ENCODE measurements around the gene MOB2.

MOB2 gene

DNA sequence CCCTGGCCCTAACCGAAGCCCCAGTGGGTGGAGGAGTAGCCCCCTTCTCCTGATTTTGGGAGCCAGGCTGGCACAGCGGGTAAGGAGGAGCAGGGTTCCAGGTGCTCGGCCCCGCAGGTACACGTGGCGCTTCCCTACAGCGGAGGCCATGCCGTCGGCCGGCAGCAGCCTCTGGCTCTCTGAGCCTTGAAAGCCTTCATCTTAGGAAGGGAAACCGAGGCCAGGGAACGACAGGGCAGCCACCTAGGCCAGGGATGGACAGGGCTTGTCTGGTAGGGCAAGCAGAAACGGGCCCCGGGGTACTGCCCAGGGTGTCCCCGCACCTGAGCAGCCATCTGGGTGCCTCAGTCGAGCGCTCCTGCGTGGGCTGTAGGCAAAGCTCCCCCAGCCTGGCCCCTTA lies 28.7 kb downstream of the MOB2 start:
- H3K27ac ChIP-seq, result no peak overlapping the region
- TF ChIP-seq, protein P1, sequence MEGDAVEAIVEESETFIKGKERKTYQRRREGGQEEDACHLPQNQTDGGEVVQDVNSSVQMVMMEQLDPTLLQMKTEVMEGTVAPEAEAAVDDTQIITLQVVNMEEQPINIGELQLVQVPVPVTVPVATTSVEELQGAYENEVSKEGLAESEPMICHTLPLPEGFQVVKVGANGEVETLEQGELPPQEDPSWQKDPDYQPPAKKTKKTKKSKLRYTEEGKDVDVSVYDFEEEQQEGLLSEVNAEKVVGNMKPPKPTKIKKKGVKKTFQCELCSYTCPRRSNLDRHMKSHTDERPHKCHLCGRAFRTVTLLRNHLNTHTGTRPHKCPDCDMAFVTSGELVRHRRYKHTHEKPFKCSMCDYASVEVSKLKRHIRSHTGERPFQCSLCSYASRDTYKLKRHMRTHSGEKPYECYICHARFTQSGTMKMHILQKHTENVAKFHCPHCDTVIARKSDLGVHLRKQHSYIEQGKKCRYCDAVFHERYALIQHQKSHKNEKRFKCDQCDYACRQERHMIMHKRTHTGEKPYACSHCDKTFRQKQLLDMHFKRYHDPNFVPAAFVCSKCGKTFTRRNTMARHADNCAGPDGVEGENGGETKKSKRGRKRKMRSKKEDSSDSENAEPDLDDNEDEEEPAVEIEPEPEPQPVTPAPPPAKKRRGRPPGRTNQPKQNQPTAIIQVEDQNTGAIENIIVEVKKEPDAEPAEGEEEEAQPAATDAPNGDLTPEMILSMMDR (IDR thresholded peaks at IDR 0.05; ENCODE audit: low read depth, low read length, missing control alignments), result no peak
- H3K36me3 ChIP-seq (replicated peaks), result no peaks in the 10 kb centered on the region
- no peak overlapping the region for H3K4me3 ChIP-seq (ENCODE audit: low read depth, low read length)
- DNase-seq, result no peak
- in situ Hi-C loops (cut with HindIII; ENCODE audit: low pct_ligation_motif_present, low sequenced_read_pairs), result no loop called here
- H3K27me3 ChIP-seq (replicated peaks), result no peaks in the 10 kb centered on the region

DNA sequence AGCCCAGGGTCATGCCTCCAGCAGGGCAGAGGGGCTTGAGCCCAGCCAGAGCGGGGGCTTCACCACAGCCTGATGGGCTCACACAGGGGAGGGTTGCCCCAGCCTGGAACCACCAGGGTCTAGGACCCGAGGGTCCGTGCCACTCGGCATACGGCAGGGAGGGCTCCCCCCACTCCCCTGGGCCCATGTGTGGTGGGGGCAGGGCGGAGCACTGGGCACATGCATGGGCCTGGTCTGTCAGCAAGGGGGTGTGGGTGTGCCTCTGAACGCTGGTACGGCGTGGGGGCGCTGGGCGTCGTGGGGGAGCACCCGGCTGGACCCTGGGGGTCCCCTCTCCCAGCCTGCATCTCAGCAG lies 29.3 kb downstream of the MOB2 start:
- H3K27me3 ChIP-seq (replicated peaks), result no peaks in the 10 kb centered on the region
- TF ChIP-seq, protein P1 (IDR thresholded peaks at IDR 0.05; ENCODE audit: low read depth, low read length, missing control alignments), result no peak
- H3K27ac ChIP-seq, result no peak overlapping the region
- in situ Hi-C loops (cut with HindIII; ENCODE audit: low pct_ligation_motif_present, low sequenced_read_pairs), result no loop called here
- H3K36me3 ChIP-seq (replicated peaks), result no peaks in the 10 kb centered on the region
- no peak overlapping the region for H3K4me3 ChIP-seq (ENCODE audit: low read depth, low read length)
- no peak for DNase-seq

DNA sequence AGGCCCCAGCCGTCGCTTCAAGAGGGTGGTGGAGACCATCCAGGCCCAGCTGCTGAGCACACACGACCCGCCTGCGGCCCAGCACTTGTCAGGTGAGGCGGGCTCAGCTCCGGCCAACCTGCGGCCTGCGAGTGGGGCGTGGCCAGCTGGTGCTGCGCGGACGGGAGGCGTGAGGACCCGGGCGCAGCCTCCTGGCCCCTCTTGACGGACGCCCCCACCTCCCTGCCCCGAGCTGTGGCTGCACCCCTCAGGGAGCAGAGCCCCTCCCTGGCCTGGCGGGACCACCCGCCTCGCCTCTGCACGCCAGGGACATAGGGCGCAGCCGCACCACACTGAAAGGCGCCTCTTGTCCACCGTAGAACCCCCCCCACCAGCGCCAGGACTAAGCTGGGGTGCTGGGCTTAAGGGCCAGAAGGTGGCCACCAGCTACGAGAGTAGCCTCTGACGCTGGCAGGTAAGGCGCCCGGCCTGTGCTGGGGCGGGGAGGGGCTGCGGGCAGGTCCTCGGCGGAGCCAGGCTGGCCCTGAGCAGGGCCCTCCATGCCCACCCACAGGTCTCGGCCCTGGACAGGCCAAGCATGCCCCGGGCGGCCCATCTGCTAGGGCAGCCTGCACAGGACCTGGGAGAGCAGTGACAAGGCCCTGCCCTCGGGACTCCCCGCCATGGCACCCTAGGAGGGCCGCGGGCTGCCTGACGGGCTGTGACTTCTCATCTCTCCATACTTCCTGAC lies 29.8 kb downstream of the MOB2 start:
- TF ChIP-seq, protein P1 (IDR thresholded peaks at IDR 0.05; ENCODE audit: low read depth, low read length, missing control alignments), result no peak
- H3K4me3 ChIP-seq (ENCODE audit: low read depth, low read length), result no peak overlapping the region
- no peaks in the 10 kb centered on the region for H3K27me3 ChIP-seq (replicated peaks)
- in situ Hi-C loops (cut with HindIII; ENCODE audit: low pct_ligation_motif_present, low sequenced_read_pairs), result no loop called here
- no peak for DNase-seq
- no peak overlapping the region for H3K27ac ChIP-seq
- no peaks in the 10 kb centered on the region for H3K36me3 ChIP-seq (replicated peaks)

DNA sequence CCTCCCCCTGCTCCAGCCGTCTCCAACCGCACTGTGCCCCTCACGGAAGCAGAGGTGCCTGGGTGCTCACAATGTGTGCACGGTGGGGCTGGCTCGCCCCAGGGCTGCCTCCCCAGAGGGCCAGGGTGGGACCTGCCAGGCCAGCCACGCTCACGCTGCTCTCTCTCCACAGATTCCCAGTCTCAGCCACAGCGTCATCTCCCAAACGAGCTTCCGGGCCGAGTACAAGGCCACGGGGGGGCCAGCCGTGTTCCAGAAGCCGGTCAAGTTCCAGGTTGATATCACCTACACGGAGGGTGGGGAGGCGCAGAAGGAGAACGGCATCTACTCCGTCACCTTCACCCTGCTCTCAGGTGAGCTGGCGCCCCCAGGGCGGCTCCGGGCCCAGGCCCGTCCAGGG lies 30.4 kb downstream of the MOB2 start:
- Histone ChIP-seq H3K36me3 (replicated peaks) (no peaks in the 10 kb centered on the region), H3K27ac (no peak overlapping the region), H3K4me3 (ENCODE audit: low read depth, low read length) (no peak overlapping the region), H3K27me3 (replicated peaks) (no peaks in the 10 kb centered on the region)
- TF ChIP-seq, protein P1 (IDR thresholded peaks at IDR 0.05; ENCODE audit: low read depth, low read length, missing control alignments), result no peak
- in situ Hi-C loops (cut with HindIII; ENCODE audit: low pct_ligation_motif_present, low sequenced_read_pairs), result no loop called here
- DNase-seq, result no peak

DNA sequence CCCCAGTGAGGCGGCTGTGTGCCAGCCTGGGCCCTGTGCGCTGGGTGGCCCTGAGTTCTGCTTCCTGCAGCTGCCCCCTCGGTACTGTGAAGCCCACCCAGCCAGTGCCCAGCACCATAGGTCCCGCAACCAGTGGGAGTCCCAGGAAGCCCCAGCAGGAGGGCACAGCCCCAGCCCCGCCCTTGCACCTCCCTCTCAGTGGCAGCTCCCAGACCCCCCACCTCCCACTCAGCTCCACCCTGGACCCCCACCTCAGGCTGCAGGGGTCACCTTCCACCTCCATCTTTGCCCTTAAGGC lies 30.9 kb downstream of the MOB2 start:
- Histone ChIP-seq H3K4me3 (ENCODE audit: low read depth, low read length) (no peak overlapping the region), H3K27ac (no peak overlapping the region), H3K36me3 (replicated peaks) (no peaks in the 10 kb centered on the region), H3K27me3 (replicated peaks) (no peaks in the 10 kb centered on the region)
- TF ChIP-seq, protein P1 (IDR thresholded peaks at IDR 0.05; ENCODE audit: low read depth, low read length, missing control alignments), result no peak
- DNase-seq, result no peak
- in situ Hi-C loops (cut with HindIII; ENCODE audit: low pct_ligation_motif_present, low sequenced_read_pairs), result no loop called here
